Fibroblast of lung (primary cell): Measurements from ENCODE around the gene RND3. TPM values are rescaled to one million over a fixed set of nuclear protein-coding genes. Genes with fewer than 3 reads are reported as not detected.

Experiments
- DNase-seq, 2 donors: peaks; one replicate each; pipeline versions ENCODE4 v3.0.0 to v3.0.0-alpha.2; 2010; ENCODE audit warnings: low read depth in 2 of 2
- H2AFZ ChIP-seq: 2 replicates; pipeline ENCODE4 v1.5.1; 2012; ENCODE audit warnings: low read length, control low read depth, inconsistent platforms
- H3K27ac ChIP-seq: 2 replicates; pipeline ENCODE4 v1.5.1; 2011; ENCODE audit warnings: low read length, control low read depth; ENCODE audit not compliant: insufficient read depth
- H3K27me3 ChIP-seq: 2 replicates; pipeline ENCODE4 v1.5.1; 2011; ENCODE audit warnings: mild to moderate bottlenecking, low read length; ENCODE audit not compliant: control insufficient read depth, insufficient read depth
- H3K36me3 ChIP-seq: 2 replicates; pipeline ENCODE4 v1.5.1; 2011; ENCODE audit warnings: low read length; ENCODE audit not compliant: control insufficient read depth, insufficient read depth
- H3K4me1 ChIP-seq: 2 replicates; pipeline ENCODE4 v1.5.1; 2011; ENCODE audit warnings: low read length; ENCODE audit not compliant: control insufficient read depth, insufficient read depth; ENCODE audit errors: extremely low read depth
- H3K4me2 ChIP-seq: 2 replicates; pipeline ENCODE4 v1.5.1; 2011; ENCODE audit warnings: low read length, control low read depth; ENCODE audit not compliant: insufficient read depth; ENCODE audit errors: extremely low read depth
- H3K4me3 ChIP-seq, 4 experiments: fragments of 200-600 bp in 1 of 4; sonication (generic) in 1 of 4; replicated peaks in 1 of 4; 2 replicates each; pipeline ENCODE4 v1.5.1; 2011 to 2016; ENCODE audit warnings: low read length in 4 of 4, low read depth in 3 of 4, mild to moderate bottlenecking in 3 of 4, control low read depth in 2 of 4, inconsistent platforms in 1 of 4, mixed read lengths in 1 of 4; ENCODE audit not compliant: insufficient read depth in 1 of 4; ENCODE audit errors: control extremely low read depth in 1 of 4
- H3K79me2 ChIP-seq: 2 replicates; pipeline ENCODE4 v1.5.1; 2012; ENCODE audit warnings: mild to moderate bottlenecking, low read length, inconsistent platforms; ENCODE audit not compliant: control insufficient read depth, insufficient read depth
- H3K9ac ChIP-seq: 2 replicates; pipeline ENCODE4 v1.5.1; 2011; ENCODE audit warnings: mild to moderate bottlenecking, low read length, control low read depth; ENCODE audit not compliant: insufficient read depth
- H3K9me3 ChIP-seq: 2 replicates; pipeline ENCODE4 v1.5.1; 2012; ENCODE audit warnings: low read depth, low read length; ENCODE audit not compliant: control insufficient read depth, insufficient read depth
- H4K20me1 ChIP-seq: 2 replicates; pipeline ENCODE4 v1.5.1; 2011; ENCODE audit warnings: low read length; ENCODE audit not compliant: control insufficient read depth, insufficient read depth; ENCODE audit errors: extremely low read depth
- EZH2 ChIP-seq: IDR thresholded peaks from 2 replicates; pipeline ENCODE4 v1.5.1; 2012; ENCODE audit warnings: low read length, control low read depth, mild to moderate bottlenecking; ENCODE audit errors: missing control alignments
- polyA plus RNA-seq, 2 donors: library from polyadenylated mRNA; depleted of rRNA in 1 of 2; stranded (reverse) in 1 of 2; unstranded in 1 of 2; fragments of >200 nt; gene quantifications; 2 replicates each; pipeline ENCODE4 v1.2.1, GENCODE V29; 2011 to 2012; ENCODE audit warnings: missing spikeins in 1 of 2
- total RNA-seq: library from RNA; depleted of rRNA; stranded (reverse); fragments of >200 nt; gene quantifications from 2 replicates; pipeline ENCODE4 v1.2.1, GENCODE V29; 2014
- TF ChIP-seq, protein P1 (sequence below), 2 donors: IDR thresholded peaks in 1 of 2; conservative IDR thresholded peaks in 1 of 2; 1 replicate in 1 of 2; 2 replicates in 1 of 2; pipeline ENCODE4 v1.5.1; 2011 to 2012; ENCODE audit warnings: low read length in 2 of 2, control low read depth in 1 of 2, inconsistent platforms in 1 of 2, low read depth in 1 of 2, mild to moderate bottlenecking in 1 of 2

Gene RND3
- total and polyA plus RNA-seq, 2 donors (not counting 1 experiment from before 2014, with no cell fraction given), result 363 to 1,405 TPM

DNA sequence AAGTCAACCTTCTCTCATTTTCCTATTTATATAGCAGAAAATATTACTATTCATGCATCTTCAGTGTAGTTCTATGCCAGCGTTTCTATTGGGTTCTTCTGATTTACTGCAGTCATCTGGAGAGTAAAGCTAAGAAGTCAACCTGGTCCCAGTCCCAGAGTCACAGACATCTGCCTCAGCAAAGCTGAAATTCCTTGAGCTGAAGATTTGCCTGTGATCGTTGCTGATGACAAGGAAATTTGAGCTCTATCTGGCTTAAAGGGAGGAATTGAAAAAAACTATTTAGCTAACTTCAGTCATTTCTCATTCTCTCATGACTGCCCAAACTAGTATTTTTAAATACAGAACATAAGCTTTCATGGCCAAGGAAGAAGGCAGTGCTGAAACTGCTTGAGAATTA, 45.7 kb downstream of the RND3 start:
- Histone ChIP-seq H3K4me3 (no peak overlapping the region), H2AFZ (no peak overlapping the region)

DNA sequence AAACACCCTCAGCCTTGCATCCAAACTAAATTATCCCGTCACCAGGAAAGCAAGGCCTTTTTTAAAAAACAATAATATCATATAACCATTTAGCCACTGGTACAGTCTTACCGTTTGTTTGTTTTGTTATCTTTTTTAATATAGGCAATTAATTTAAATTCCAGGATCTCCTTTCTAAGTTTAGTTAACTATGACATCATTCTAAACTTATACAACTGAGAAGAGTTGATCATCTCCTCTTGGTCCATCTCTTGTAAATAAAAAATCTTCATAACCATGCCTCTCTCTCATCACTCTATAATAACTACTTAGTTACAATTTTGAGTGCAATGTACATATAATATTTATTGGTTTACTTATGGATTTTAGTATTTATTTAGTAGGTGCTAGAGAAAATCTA, 46.2 kb downstream of the RND3 start:
- Histone ChIP-seq H3K36me3 (no peaks in the 10 kb centered on the region), H3K4me2 (no peak overlapping the region), H3K27me3 (no peaks in the 10 kb centered on the region), H3K9me3 (no peaks in the 10 kb centered on the region), H4K20me1 (no peaks in the 10 kb centered on the region), H3K9ac (no peak overlapping the region), H3K79me2 (no peaks in the 10 kb centered on the region), H3K27ac (no peak overlapping the region), H3K4me3 (no peak overlapping the region), H2AFZ (no peak overlapping the region), H3K4me1 (no peaks in the 10 kb centered on the region)
- TF ChIP-seq, protein P1, sequence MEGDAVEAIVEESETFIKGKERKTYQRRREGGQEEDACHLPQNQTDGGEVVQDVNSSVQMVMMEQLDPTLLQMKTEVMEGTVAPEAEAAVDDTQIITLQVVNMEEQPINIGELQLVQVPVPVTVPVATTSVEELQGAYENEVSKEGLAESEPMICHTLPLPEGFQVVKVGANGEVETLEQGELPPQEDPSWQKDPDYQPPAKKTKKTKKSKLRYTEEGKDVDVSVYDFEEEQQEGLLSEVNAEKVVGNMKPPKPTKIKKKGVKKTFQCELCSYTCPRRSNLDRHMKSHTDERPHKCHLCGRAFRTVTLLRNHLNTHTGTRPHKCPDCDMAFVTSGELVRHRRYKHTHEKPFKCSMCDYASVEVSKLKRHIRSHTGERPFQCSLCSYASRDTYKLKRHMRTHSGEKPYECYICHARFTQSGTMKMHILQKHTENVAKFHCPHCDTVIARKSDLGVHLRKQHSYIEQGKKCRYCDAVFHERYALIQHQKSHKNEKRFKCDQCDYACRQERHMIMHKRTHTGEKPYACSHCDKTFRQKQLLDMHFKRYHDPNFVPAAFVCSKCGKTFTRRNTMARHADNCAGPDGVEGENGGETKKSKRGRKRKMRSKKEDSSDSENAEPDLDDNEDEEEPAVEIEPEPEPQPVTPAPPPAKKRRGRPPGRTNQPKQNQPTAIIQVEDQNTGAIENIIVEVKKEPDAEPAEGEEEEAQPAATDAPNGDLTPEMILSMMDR (conservative IDR thresholded peaks at IDR 0.05 in 1 of 2, IDR thresholded peaks at IDR 0.05 in 1 of 2; ENCODE audit: low read depth in 1 of 2, low read length in 2 of 2), result no peak
- TF ChIP-seq EZH2, result no peak
- no peak for DNase-seq

More for the DNA sequence above, 45.7 kb downstream of the RND3 start:
- H3K27ac ChIP-seq, result no peak overlapping the region
- TF ChIP-seq, protein P1 (conservative IDR thresholded peaks at IDR 0.05 in 1 of 2, IDR thresholded peaks at IDR 0.05 in 1 of 2; ENCODE audit: low read depth in 1 of 2, low read length in 2 of 2), result no peak
- TF ChIP-seq EZH2, result no peak
- H3K27me3 ChIP-seq, result no peaks in the 10 kb centered on the region
- no peaks in the 10 kb centered on the region for H4K20me1 ChIP-seq
- no peak overlapping the region for H3K9ac ChIP-seq
- no peak for DNase-seq
- no peaks in the 10 kb centered on the region for H3K79me2 ChIP-seq
- no peaks in the 10 kb centered on the region for H3K36me3 ChIP-seq
- no peak overlapping the region for H3K4me2 ChIP-seq
- H3K9me3 ChIP-seq, result no peaks in the 10 kb centered on the region
- H3K4me1 ChIP-seq, result no peaks in the 10 kb centered on the region

DNA sequence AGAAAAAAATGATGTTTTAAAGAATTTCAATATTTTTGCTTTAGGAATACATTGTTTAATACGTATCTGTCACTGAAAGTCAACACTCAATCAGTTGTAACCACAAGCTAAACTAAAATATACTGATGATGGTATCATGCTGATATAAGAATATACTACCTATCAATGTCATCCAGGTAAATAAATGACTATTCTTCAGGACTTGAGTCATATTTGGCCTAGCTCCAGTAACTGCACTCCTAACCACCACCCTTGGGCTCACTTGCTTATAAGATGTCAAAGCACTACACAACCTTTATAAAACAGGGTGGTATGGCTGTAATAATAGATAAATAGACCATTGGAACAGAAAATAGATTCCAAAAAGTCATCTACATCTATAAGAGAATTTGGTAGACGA, 48.8 kb downstream of the RND3 start:
- H2AFZ ChIP-seq, result no peak overlapping the region
- H3K36me3 ChIP-seq, result no peaks in the 10 kb centered on the region
- no peaks in the 10 kb centered on the region for H3K27me3 ChIP-seq
- no peaks in the 10 kb centered on the region for H3K9me3 ChIP-seq
- H3K27ac ChIP-seq, result no peak overlapping the region
- H3K79me2 ChIP-seq, result no peaks in the 10 kb centered on the region
- no peak overlapping the region for H3K4me2 ChIP-seq
- H3K4me3 ChIP-seq, result no peak overlapping the region
- TF ChIP-seq, protein P1 (conservative IDR thresholded peaks at IDR 0.05 in 1 of 2, IDR thresholded peaks at IDR 0.05 in 1 of 2; ENCODE audit: low read depth in 1 of 2, low read length in 2 of 2), result no peak
- H4K20me1 ChIP-seq, result no peaks in the 10 kb centered on the region
- no peak overlapping the region for H3K9ac ChIP-seq
- H3K4me1 ChIP-seq, result no peaks in the 10 kb centered on the region
- DNase-seq, result peak in 1 of 2 donors; percentile 21
